NOMO-1 (cell line): Measurements from ENCODE around the gene UBALD1.
"Not testable (repeated sequence)": the region's sequence is repeated elsewhere in the genome, so short reads cannot be mapped to it uniquely, and the experiment has no call there.

Experiments
- DNase-seq, 2 experiments: peaks; one replicate each; lab custom pipeline; 2025; ENCODE audit not compliant: unreplicated experiment in 2 of 2; lab: John Stamatoyannopoulos, UW

The UBALD1 gene

GRCh38 chr16:4599545-4599944, 15.1 kb downstream of the UBALD1 start:
- DNase-seq: no peak

GRCh38 chr16:4599037-4599436, 15.7 kb downstream of the UBALD1 start:
- no peak for DNase-seq

GRCh38 chr16:4597174-4597573, 17.5 kb downstream of the UBALD1 start:
- DNase-seq: no peak

- DNase-seq: no peak
Measured at GRCh38 chr16:4594433-4595410, 20.0 kb downstream of the UBALD1 start.

- no peak for DNase-seq
Measured at GRCh38 chr16:4593086-4593485, 21.6 kb downstream of the UBALD1 start.

- no peak for DNase-seq
Measured at GRCh38 chr16:4591706-4592470, 22.8 kb downstream of the UBALD1 start.

- DNase-seq: no peak
Measured at GRCh38 chr16:4591191-4591590, 23.5 kb downstream of the UBALD1 start.

GRCh38 chr16:4588961-4589360, 25.7 kb downstream of the UBALD1 start:
- DNase-seq: no peak

- no peak for DNase-seq
Measured at GRCh38 chr16:4588386-4588785, 26.3 kb downstream of the UBALD1 start.

GRCh38 chr16:4586291-4586690, 28.4 kb downstream of the UBALD1 start:
- no peak for DNase-seq

- no peak for DNase-seq
Measured at GRCh38 chr16:4583906-4584305, 30.8 kb downstream of the UBALD1 start.

GRCh38 chr16:4580250-4580649, 34.4 kb downstream of the UBALD1 start:
- no peak for DNase-seq

- DNase-seq: no peak
Measured at GRCh38 chr16:4578961-4579530, 35.6 kb downstream of the UBALD1 start.

- no peak for DNase-seq
Measured at GRCh38 chr16:4576008-4576407, 38.7 kb downstream of the UBALD1 start.

- no peak for DNase-seq
Measured at GRCh38 chr16:4574919-4575705, 39.6 kb downstream of the UBALD1 start.

- DNase-seq: not testable (repeated sequence)
Measured at GRCh38 chr16:4573926-4574325, 40.8 kb downstream of the UBALD1 start.

- no peak for DNase-seq
Measured at GRCh38 chr16:4572715-4573114, 42.0 kb downstream of the UBALD1 start.

- DNase-seq: no peak
Measured at GRCh38 chr16:4570688-4571321, 43.9 kb downstream of the UBALD1 start.

- DNase-seq: no peak
Measured at GRCh38 chr16:4570086-4570485, 44.6 kb downstream of the UBALD1 start.

- no peak for DNase-seq
Measured at GRCh38 chr16:4566144-4566543, 48.5 kb downstream of the UBALD1 start.
